H9 (cell line): Measurements from ENCODE around the gene ATXN7. TPM values are rescaled to one million over a fixed set of nuclear protein-coding genes. Genes with fewer than 3 reads are reported as not detected.

Source experiments
- DNase-seq: peaks from one replicate; pipeline ENCODE4 v3.0.0-alpha.2; 2017
- H2AFZ ChIP-seq: one replicate; pipeline ENCODE4 v1.6.1; 2013; ENCODE audit warnings: mild to moderate bottlenecking, low read length, control low read depth, moderate library complexity
- H2AK5ac ChIP-seq: 2 replicates; pipeline ENCODE4 v1.6.1; 2013; ENCODE audit warnings: low read length, control low read depth, mixed read lengths; ENCODE audit not compliant: insufficient read length
- H2BK120ac ChIP-seq: one replicate; pipeline ENCODE4 v1.6.1; 2013; ENCODE audit warnings: low read depth, mild to moderate bottlenecking, low read length, control low read depth, inconsistent platforms; ENCODE audit not compliant: poor library complexity, severe bottlenecking
- H2BK12ac ChIP-seq: 2 replicates; pipeline ENCODE4 v1.6.1; 2013; ENCODE audit warnings: low read length, control low read depth, mixed read lengths, low read depth; ENCODE audit not compliant: insufficient read length
- H2BK15ac ChIP-seq: 2 replicates; pipeline ENCODE4 v1.6.1; 2013; ENCODE audit warnings: low read depth, low read length, control low read depth
- H2BK20ac ChIP-seq: one replicate; pipeline ENCODE4 v1.6.1; 2013; ENCODE audit warnings: low read depth, mild to moderate bottlenecking, low read length, control low read depth, inconsistent platforms; ENCODE audit not compliant: poor library complexity, severe bottlenecking
- H2BK5ac ChIP-seq: 2 replicates; pipeline ENCODE4 v1.6.1; 2013; ENCODE audit warnings: low read length, control low read depth, mixed read lengths; ENCODE audit not compliant: insufficient read length
- H3K14ac ChIP-seq: 2 replicates; pipeline ENCODE4 v1.6.1; 2013; ENCODE audit warnings: low read length, control low read depth; ENCODE audit not compliant: insufficient read depth
- H3K18ac ChIP-seq: 2 replicates; pipeline ENCODE4 v1.6.1; 2013; ENCODE audit warnings: low read depth, mild to moderate bottlenecking, mixed read lengths, low read length, control low read depth; ENCODE audit not compliant: insufficient read length
- H3K23ac ChIP-seq: 2 replicates; pipeline ENCODE4 v1.6.1; 2013; ENCODE audit warnings: low read length, control low read depth, mixed read lengths, low read depth; ENCODE audit not compliant: insufficient read length
- H3K23me2 ChIP-seq: 2 replicates; pipeline ENCODE4 v1.6.1; 2013; ENCODE audit warnings: low read depth, mild to moderate bottlenecking, mixed read lengths, low read length, control low read depth; ENCODE audit not compliant: insufficient read length, poor library complexity, severe bottlenecking
- H3K27ac ChIP-seq: 2 replicates; pipeline ENCODE4 v1.5.1; 2013; ENCODE audit warnings: low read length, control low read depth, mixed read lengths, low read depth; ENCODE audit not compliant: insufficient read length
- H3K27me3 ChIP-seq: 2 replicates; pipeline ENCODE4 v1.6.1; 2013; ENCODE audit warnings: low read length, control low read depth, inconsistent platforms; ENCODE audit not compliant: insufficient read depth
- H3K4ac ChIP-seq: 2 replicates; pipeline ENCODE4 v1.6.1; 2013; ENCODE audit warnings: low read depth, mild to moderate bottlenecking, control low read depth, inconsistent platforms, low read length, moderate library complexity
- H3K4me1 ChIP-seq: 2 replicates; pipeline ENCODE4 v1.6.1; 2013; ENCODE audit warnings: low read length, control low read depth, inconsistent platforms; ENCODE audit not compliant: insufficient read depth
- H3K4me2 ChIP-seq: 2 replicates; pipeline ENCODE4 v1.6.1; 2013; ENCODE audit warnings: low read length, control low read depth, mixed read lengths; ENCODE audit not compliant: insufficient read length, insufficient read depth
- H3K56ac ChIP-seq: 2 replicates; pipeline ENCODE4 v1.6.1; 2013; ENCODE audit warnings: low read depth, mild to moderate bottlenecking, mixed read lengths, low read length, control low read depth; ENCODE audit not compliant: insufficient read length
- H3K79me1 ChIP-seq: 2 replicates; pipeline ENCODE4 v1.6.1; 2013; ENCODE audit warnings: low read depth, mild to moderate bottlenecking, moderate library complexity, low read length, control low read depth, inconsistent platforms; ENCODE audit not compliant: insufficient read depth, poor library complexity, severe bottlenecking
- H3K79me2 ChIP-seq: 2 replicates; pipeline ENCODE4 v1.6.1; 2013; ENCODE audit warnings: low read length, control low read depth, inconsistent platforms; ENCODE audit not compliant: insufficient read depth
- H3K9ac ChIP-seq: 2 replicates; pipeline ENCODE4 v1.6.1; 2013; ENCODE audit warnings: low read length, control low read depth, mixed read lengths; ENCODE audit not compliant: insufficient read length; ENCODE audit errors: extremely low read depth
- H3K9me3 ChIP-seq: one replicate; pipeline ENCODE4 v1.6.1; 2013; ENCODE audit warnings: low read depth, low read length, inconsistent platforms; ENCODE audit not compliant: control insufficient read depth
- H3T11ph ChIP-seq: one replicate; pipeline ENCODE4 v1.6.1; 2013; ENCODE audit warnings: mild to moderate bottlenecking, low read length, control low read depth, inconsistent platforms
- H4K20me1 ChIP-seq: one replicate; pipeline ENCODE4 v1.6.1; 2013; ENCODE audit not compliant: control insufficient read depth, insufficient read length, insufficient read depth
- H4K5ac ChIP-seq: 2 replicates; pipeline ENCODE4 v1.6.1; 2013; ENCODE audit warnings: low read depth, mild to moderate bottlenecking, mixed read lengths, low read length, control low read depth; ENCODE audit not compliant: insufficient read length
- H4K8ac ChIP-seq: replicated peaks from 2 replicates; pipeline ENCODE4 v1.6.1; 2013; ENCODE audit warnings: low read length, control low read depth, mixed read lengths, low read depth; ENCODE audit not compliant: insufficient read length
- H4K91ac ChIP-seq: 2 replicates; pipeline ENCODE4 v1.6.1; 2013; ENCODE audit warnings: low read depth, mild to moderate bottlenecking, moderate library complexity, mixed read lengths, low read length, control low read depth; ENCODE audit not compliant: insufficient read length
- H3K27ac Mint-ChIP-seq, 3 experiments: 2 replicates in 2 of 3; 3 replicates in 1 of 3; pipeline ENCODE4 v1.8.0; 2020 to 2021; ENCODE audit warnings: mixed read lengths in 3 of 3, mild to moderate bottlenecking in 1 of 3, moderate library complexity in 1 of 3
- H3K27me3 Mint-ChIP-seq: 2 replicates; pipeline ENCODE4 v1.8.0; 2021; ENCODE audit warnings: low read depth, mild to moderate bottlenecking, moderate library complexity, mixed read lengths
- H3K36me3 Mint-ChIP-seq, 3 experiments: 2 replicates in 2 of 3; 3 replicates in 1 of 3; pipeline ENCODE4 v1.8.0; 2020 to 2021; ENCODE audit warnings: low read depth in 3 of 3, mixed read lengths in 3 of 3; ENCODE audit not compliant: insufficient read depth in 1 of 3
- H3K4me1 Mint-ChIP-seq, 2 experiments: 2 replicates each; pipeline ENCODE4 v1.8.0; 2020; ENCODE audit warnings: mixed read lengths in 2 of 2
- H3K4me3 Mint-ChIP-seq, 2 experiments: 2 replicates in 1 of 2; 3 replicates in 1 of 2; pipeline ENCODE4 v1.8.0; 2020 to 2021; ENCODE audit warnings: mild to moderate bottlenecking in 2 of 2, mixed read lengths in 2 of 2, moderate library complexity in 1 of 2
- H3K9me3 Mint-ChIP-seq, 2 experiments: 2 replicates in 1 of 2; 3 replicates in 1 of 2; pipeline ENCODE4 v1.8.0; 2020; ENCODE audit warnings: mild to moderate bottlenecking in 2 of 2, mixed read lengths in 2 of 2, moderate library complexity in 1 of 2
- WGBS: extraction: QIAGEN DNeasy Blood & Tissue Kit; methylation state at CpG from one replicate; pipeline ENCODE4 v1.1.7; 2013; ENCODE audit warnings: missing lambda C conversion rate, low lambda C conversion rate, mixed read lengths; ENCODE audit not compliant: insufficient read length; ENCODE audit errors: extremely low coverage; 5-methylcytosine and 5-hydroxymethylcytosine counted together
- total RNA-seq: library from RNA; stranded (reverse); gene quantifications from 2 replicates; pipeline ENCODE4 v1.2.1, GENCODE V29; 2021
- TF ChIP-seq, protein P1 (sequence below): fragments of 200-600 bp; sonication (generic); conservative IDR thresholded peaks from 3 replicates; pipeline ENCODE4 v1.8.0; 2021; ENCODE audit warnings: antibody characterized with exemption, mild to moderate bottlenecking

The ATXN7 gene
- total RNA-seq, 1 experiment from 2014 or later = 21.5 TPM

GRCh38 chr3:64048631-64049061, 185.0 kb downstream of the ATXN7 start:
- TF ChIP-seq, protein P1, sequence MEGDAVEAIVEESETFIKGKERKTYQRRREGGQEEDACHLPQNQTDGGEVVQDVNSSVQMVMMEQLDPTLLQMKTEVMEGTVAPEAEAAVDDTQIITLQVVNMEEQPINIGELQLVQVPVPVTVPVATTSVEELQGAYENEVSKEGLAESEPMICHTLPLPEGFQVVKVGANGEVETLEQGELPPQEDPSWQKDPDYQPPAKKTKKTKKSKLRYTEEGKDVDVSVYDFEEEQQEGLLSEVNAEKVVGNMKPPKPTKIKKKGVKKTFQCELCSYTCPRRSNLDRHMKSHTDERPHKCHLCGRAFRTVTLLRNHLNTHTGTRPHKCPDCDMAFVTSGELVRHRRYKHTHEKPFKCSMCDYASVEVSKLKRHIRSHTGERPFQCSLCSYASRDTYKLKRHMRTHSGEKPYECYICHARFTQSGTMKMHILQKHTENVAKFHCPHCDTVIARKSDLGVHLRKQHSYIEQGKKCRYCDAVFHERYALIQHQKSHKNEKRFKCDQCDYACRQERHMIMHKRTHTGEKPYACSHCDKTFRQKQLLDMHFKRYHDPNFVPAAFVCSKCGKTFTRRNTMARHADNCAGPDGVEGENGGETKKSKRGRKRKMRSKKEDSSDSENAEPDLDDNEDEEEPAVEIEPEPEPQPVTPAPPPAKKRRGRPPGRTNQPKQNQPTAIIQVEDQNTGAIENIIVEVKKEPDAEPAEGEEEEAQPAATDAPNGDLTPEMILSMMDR = no peak
- H3K9ac ChIP-seq = no peak overlapping the region
- H3K36me3 Mint-ChIP-seq = no peaks in the 10 kb centered on the region

More at GRCh38 chr3:64048631-64049061, 185.0 kb downstream of the ATXN7 start:
- H2BK15ac ChIP-seq = no peak overlapping the region
- H3K14ac ChIP-seq = no peak overlapping the region
- Mint-ChIP-seq H3K27me3 (peaks cover 5% of the 10 kb centered on the region), H3K4me3 (no peak overlapping the region), H3K27ac (no peak overlapping the region), H3K4me1 (peaks cover 49% of the 10 kb centered on the region in 2 experiments), H3K9me3 (no peaks in the 10 kb centered on the region; a peak in 1 of 5 replicates)
- H3K4ac ChIP-seq = no peak overlapping the region
- H3T11ph ChIP-seq = no peak overlapping the region
- no peak overlapping the region for H4K5ac ChIP-seq
- no peak overlapping the region for H3K4me2 ChIP-seq
- no peak overlapping the region for H3K18ac ChIP-seq
- no peaks in the 10 kb centered on the region for H3K79me2 ChIP-seq
- no peak overlapping the region for H3K27ac ChIP-seq
- H3K56ac ChIP-seq = no peak overlapping the region
- WGBS = no CpG with 5 or more reads among the region's 3 CpGs
- no peak overlapping the region for H2BK12ac ChIP-seq
- no peaks in the 10 kb centered on the region for H4K20me1 ChIP-seq
- H3K9me3 ChIP-seq = no peaks in the 10 kb centered on the region
- H3K27me3 ChIP-seq = no peaks in the 10 kb centered on the region
- peaks cover 14% of the 10 kb centered on the region; the same call in 1 of the 2 replicates for H3K4me1 ChIP-seq
- no peak overlapping the region for H2AFZ ChIP-seq
- no peak overlapping the region for H4K91ac ChIP-seq
- no peak overlapping the region for H2BK5ac ChIP-seq
- no peak for DNase-seq
- no peak overlapping the region for H4K8ac ChIP-seq
- H2AK5ac ChIP-seq = no peak overlapping the region
- no peak overlapping the region for H2BK120ac ChIP-seq
- H2BK20ac ChIP-seq = no peak overlapping the region
- H3K79me1 ChIP-seq = no peaks in the 10 kb centered on the region
- H3K23me2 ChIP-seq = no peaks in the 10 kb centered on the region
- H3K23ac ChIP-seq = no peak overlapping the region
